GM19452 (cell line): ENCODE results near the gene TENM4.

Experiments used
- ATAC-seq: cut with Tn5 transposase; IDR thresholded peaks from one replicate; pipeline ENCODE4 v1.9.1; 2021; ENCODE audit not compliant: unreplicated experiment

Gene TENM4

GRCh38 chr11:79449040-79449439 is 8.2 kb upstream of the TENM4 start:
- ATAC-seq: no peak

DNA sequence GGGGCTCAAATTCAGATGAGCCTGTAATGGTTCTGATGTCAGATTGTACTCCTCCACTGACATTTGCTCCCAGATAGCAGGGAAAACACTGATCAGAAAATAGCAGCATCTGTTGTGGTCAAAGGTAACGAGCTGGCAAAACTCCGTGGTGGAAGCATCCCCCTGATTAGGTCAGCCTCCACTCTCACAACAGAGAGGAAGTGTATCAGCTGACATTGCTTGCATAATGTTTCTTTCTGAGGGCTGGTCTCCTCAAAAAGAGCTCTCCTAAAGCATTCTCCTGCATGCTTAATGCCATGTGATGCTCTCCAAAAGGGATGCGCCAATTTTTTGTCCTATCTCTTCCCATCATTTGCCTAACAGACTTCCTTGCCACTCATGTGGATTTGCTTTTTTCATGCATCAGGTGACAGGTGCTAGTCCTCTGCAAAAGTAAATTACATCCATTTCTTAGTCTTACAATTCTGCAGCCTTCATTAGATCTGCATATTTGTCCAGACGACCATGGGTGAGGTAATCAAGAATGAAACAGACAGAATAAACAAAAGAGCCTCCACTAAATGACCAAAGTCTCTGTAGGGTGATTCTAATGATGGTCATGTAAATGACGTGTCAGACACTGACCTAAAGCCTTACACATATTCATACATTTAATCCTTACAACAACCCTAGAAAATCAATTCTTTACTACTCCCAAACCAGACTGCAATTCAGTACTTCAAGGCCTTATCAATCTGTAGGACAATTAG is 6.4 kb upstream of the TENM4 start:
- ATAC-seq: no peak

DNA sequence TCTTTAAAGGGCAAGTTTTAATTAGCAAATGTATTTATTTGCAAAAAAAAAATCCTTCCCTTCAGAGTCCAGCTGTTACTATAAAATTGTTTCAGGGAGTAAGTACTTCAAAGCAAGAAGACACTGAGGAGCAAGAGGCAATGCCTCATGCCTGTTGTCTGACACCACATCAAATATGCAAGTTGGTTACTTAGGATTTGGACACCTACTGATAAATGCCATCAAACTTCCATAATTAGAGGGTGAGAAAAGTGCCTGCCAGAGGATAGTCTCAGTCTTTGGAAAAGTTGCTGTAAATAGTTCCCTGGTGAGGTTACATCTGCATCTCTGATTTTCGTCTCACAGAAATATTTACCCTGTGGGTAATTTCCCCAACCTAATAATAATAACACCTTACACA is 4.1 kb upstream of the TENM4 start:
- no peak for ATAC-seq

DNA sequence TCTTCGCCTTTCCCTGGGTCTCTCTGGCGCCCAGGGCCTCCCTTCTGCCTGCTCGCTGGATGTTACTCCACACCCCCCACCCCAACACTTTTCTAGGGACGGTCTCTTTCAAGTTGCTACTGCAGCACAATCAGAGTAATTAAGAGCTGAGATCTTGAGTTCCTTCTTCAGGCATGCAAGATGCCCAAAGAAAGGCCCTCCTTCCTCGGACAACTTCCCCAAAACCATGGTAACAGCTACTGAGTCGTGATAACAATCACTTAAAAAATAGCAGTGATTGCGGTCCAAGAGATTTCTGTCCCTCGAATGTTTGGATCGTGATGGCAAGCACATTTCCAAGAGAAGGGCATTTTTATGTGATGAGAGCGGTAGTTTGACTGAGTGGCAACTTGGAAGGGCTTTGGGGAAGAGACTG is 638 bp upstream of the TENM4 start:
- ATAC-seq: no peak

GRCh38 chr11:79439886-79440570 is 802 bp downstream of the TENM4 start:
- no peak for ATAC-seq

DNA sequence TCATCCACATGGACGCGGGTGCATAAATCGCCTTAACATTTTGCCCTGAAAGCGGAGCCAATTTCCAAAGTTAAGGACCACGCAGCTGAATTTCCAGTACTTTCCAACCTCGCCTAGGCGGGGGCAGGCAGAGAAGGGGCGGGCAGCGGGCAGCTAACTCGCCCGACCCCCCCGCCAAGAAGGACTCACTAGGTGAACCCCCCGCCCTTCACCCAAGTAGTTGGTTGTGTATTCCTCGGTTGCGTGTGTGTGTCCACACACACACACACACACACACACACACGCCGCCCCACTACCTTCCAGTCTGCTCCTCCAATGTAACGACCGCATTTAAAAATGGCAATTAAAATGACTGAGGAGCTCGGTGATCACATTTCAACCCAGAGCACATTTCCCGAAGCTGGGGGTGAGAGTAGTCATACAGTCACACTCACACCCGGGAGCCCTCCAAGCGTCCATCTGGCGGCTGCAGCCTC is 1.4 kb downstream of the TENM4 start:
- ATAC-seq: no peak

DNA sequence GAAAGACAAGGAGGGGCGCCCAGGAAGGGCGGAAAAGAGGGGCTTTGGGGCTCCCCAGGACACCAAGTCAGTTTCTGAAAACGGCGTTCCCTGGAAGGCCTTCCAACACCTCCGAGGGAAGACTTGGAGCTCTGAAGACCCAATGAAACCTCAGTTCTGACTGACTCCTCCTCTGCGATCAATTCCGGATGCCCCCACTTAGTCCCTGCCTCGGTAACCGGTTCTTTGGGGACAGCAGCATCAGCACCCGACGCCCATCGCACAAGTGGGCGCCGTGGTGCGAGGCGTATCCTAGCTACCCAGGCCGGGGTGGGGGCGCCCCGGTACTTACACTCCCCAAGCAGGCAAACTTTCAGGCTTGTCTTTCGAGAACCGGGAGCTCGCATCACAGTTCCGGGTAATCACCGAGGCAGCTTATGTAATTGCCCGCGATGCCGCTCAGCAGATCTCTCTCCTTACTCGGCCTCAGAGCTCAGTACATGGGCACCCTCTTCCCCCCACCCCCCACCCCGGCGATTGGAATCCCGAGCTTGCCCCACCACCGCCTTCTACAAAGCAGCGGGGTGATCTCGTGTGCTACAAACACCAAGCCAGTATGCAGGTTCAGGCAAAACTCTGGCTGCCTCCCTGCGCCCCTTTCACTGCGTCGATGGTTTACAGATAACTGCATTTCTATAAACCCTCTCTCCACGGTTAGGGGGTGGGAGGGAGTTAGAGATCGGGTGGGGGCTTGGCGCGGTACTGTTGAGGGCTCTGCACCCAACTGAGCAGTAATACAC is 2.0 kb downstream of the TENM4 start:
- no peak for ATAC-seq

DNA sequence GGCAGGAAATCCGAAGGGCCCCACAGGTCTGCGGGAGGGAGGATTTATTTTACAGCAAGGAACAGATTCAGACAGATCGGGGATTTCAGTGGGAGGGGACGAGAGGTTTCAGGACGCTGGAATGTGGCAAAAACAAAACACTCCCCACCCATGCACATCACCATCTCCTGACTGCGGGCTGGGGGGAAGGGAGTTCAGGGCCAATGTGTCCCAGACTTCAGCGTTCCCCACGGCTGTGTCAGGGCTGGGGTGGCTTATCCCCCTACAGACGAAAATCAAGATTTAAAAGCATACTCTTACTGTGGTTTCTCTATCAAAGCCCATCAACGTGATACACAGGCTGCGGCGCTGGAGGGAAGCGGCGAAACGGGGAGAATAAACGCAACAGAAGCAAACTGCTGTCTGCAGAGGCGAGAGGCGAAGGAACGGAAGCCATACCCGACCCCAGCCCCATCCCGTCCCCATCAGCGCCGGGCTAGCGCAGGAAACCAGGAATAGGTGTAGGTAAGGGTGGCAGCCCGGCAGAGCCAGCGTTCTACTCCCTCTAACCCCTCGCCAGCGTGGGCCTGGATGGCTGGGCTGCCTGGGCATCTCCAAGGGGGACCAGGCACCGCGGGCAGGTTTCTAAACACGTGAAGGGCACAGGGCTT is 2.7 kb downstream of the TENM4 start:
- no peak for ATAC-seq

- ATAC-seq: no peak
Measured at GRCh38 chr11:79437278-79437980, 3.4 kb downstream of the TENM4 start.

- no peak for ATAC-seq
Measured at GRCh38 chr11:79436919-79437277, 3.9 kb downstream of the TENM4 start.

- ATAC-seq: no peak
Measured at GRCh38 chr11:79434283-79434682, 6.5 kb downstream of the TENM4 start.

DNA sequence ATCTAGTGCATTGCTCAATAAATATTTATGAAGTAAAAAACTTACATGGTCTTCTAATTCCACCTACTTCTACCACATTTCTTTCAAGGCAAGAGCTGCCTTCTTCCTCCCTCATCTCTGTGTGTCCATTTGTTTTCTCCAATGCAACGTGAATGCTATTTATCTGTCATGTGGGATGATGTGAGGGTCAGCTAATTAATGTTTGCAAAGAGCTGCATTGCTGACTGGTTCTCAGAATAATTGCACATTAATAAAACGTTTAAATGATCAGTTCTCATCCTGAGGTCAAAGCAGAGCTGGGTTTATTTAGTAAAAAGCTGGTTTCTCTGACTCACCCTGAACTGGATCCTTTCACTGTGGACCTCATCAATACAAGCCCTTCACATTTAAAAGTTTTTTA is 8.7 kb downstream of the TENM4 start:
- no peak for ATAC-seq

DNA sequence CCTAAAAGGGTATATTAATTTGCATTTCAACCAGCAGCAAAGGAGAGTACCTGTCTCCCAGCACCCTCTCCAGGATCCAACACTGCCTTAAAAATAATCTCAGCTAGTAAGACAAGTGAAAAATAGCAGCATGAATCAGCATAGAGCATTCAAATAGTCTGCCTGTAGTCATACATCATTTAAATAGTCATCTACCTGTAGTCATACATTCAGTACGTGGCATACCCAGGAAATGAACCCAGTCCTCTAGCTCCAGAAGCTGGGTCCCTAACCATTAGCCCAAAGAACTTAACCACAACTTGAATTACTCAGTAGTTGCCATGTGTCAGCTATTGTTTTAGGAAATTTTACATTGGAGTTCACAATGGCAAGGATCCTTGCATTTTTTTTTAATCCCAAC is 9.3 kb downstream of the TENM4 start:
- ATAC-seq: no peak

DNA sequence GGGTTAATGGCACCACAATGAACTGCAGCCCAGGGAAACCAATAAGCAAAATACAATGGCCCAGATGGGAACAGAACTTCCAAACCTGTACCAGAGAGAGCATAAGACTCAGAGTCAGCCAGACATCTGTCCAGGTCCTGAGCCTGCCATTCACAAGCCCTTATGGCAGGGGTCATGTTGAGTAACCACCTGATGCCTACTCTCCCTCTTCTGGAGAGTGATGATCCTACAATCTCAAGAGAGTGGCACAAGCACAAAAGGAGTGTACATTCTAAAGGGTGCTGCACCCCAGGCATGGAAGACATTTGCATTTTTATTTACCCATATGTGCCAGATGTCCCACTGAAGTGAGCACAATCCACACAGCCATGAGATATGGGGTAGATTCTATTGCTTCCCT is 10.6 kb downstream of the TENM4 start:
- no peak for ATAC-seq

DNA sequence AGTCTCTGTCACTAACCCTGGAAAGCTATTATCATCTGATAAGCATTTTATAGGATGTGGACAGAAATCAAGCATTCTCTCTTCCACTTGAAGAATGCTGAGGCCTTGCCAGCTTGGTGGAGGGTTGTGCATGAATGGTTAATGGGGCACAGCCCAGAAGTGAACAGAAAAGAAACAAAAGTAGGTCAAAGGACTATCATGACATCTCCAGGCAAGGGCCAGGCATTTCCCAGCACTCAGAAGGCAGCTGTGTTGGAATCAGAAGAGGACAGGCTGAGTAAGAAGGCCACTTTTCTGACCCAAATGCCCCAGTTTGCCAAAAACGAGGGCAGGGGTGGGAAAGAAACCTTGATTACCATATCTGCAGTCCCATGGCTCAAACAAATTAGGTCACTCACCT is 12.4 kb downstream of the TENM4 start:
- ATAC-seq: no peak

GRCh38 chr11:79427611-79428327 is 13.1 kb downstream of the TENM4 start:
- no peak for ATAC-seq

DNA sequence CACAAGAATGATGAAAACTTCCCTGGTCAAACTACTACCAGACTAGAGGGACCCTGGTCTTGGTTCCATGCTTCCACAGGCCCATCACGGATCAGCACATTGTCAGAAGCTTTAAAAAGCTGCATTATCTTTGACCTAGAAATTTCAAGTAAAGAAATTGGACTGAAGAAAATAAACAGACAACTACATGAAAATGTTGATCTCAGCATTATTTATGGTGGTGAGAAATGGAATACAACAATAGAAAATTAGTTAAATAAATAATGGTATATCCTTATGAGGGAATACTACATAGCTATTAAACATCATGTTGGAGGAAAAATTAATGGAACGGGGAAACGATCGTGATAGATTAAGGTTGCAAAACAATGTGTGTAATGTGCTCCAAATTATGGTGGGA is 13.7 kb downstream of the TENM4 start:
- ATAC-seq: no peak

DNA sequence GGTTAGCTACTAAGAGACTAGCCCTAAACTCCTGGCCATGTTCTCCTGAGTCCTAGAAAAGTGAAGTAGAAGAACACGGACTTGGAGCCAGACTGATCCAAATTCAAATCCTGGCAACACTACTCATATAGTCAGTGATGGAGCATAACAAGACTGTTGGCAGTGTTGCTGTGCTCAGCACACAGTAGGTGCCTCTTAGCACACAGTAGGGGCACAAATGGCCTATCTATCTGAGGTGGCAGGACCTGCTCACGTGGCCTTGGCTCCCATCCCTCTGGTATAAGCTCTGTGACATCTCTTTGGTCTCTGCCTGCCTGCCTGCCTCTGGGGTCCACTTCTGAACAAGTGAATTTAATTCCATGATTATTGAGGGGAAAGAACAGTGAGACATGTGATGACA is 15.4 kb downstream of the TENM4 start:
- ATAC-seq: no peak

DNA sequence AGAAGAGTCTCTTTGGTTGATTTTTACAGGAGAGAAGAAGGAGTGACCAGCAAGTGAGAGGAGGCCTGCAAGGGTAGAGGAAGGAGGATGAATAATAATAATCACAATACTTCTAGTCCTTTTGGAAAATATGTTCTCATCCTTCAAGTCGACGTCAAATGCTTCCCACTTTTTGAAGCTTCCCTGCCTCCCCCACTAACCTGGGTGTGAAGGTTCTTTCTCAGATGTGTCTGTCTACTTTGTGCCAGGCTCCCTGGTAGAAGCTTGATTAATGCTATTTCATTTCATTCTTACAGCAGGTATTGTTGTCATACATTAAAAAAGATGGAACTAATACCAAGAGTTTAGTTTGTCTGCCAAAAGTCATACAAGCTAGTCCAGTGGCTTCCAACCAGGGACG is 17.1 kb downstream of the TENM4 start:
- no peak for ATAC-seq

DNA sequence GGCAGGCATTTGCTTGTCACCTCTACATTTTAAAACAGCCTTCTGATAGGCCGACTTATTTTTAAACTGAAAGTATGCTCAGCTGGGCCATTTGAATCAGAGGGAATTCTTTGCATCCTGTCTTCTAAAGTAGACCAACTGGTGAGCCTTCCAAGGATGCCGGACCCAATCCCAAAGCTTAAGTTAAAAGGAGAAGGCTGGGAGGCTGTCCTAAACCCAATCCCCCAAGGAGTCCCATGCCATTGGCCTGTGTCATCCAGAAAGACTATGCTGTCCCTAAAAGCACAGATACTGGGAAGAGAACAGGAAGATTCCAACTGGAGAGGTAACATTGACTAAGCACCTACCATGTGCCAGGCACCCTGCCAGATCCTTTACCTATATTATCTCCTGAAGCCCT is 18.0 kb downstream of the TENM4 start:
- ATAC-seq: no peak
